IMR-90 (cell line): Measurements from ENCODE around the gene NOS2. TPM values are rescaled to one million over a fixed set of nuclear protein-coding genes. Genes with fewer than 3 reads are reported as not detected.

ENCODE experiments used
- ATAC-seq: fragments of 200-7000 bp; cut with Tn5 transposase; 2 replicates; pipeline ENCODE4 v1.9.1; 2020; ENCODE audit warnings: low read depth, mild to moderate bottlenecking, moderate library complexity
- BruUV-seq: library from RNA; stranded (reverse); fragments of 400-500 nt; replicated peaks from 2 replicates; lab custom pipeline; 2021; lab: Mats Ljungman, UMichigan
- CTCF ChIA-PET: fragments of 300-600 bp; formaldehyde crosslinking; extraction: SDS; loops from one replicate; lab custom pipeline; 2021; ENCODE audit warnings: antibody characterized with exemption; lab: Yijun Ruan, JAX
- POLR2A ChIA-PET: fragments of 300-600 bp; sonication (Branson Sonifier 250); formaldehyde crosslinking; loops from one replicate; lab custom pipeline; 2022; ENCODE audit warnings: antibody characterized with exemption; ENCODE audit not compliant: unreplicated experiment; lab: Charles Lee
- DNase-seq: peaks from one replicate; pipeline ENCODE4 v3.0.0; 2013
- H2AFZ ChIP-seq: replicated peaks from 2 replicates; pipeline ENCODE3; 2013; ENCODE audit warnings: low read length, mild to moderate bottlenecking; ENCODE audit not compliant: poor library complexity
- H2AK5ac ChIP-seq: 2 replicates; pipeline ENCODE4 v1.6.1; 2013; ENCODE audit warnings: low read depth, low read length, inconsistent platforms
- H2AK9ac ChIP-seq: replicated peaks from 2 replicates; pipeline ENCODE3; 2013; ENCODE audit warnings: mild to moderate bottlenecking, low read depth, low read length, moderate library complexity; ENCODE audit not compliant: poor library complexity
- H2BK120ac ChIP-seq: 2 replicates; pipeline ENCODE4 v1.6.1; 2013; ENCODE audit warnings: low read depth, low read length, inconsistent platforms
- H2BK15ac ChIP-seq: 3 replicates; pipeline ENCODE4 v1.6.1; 2013; ENCODE audit warnings: low read depth, low read length, inconsistent platforms
- H2BK20ac ChIP-seq: 2 replicates; pipeline ENCODE4 v1.6.1; 2013; ENCODE audit warnings: low read depth, mild to moderate bottlenecking, inconsistent platforms, low read length, moderate library complexity
- H2BK5ac ChIP-seq: 2 replicates; pipeline ENCODE4 v1.6.1; 2013; ENCODE audit warnings: mild to moderate bottlenecking, low read depth, low read length, inconsistent platforms; ENCODE audit not compliant: poor library complexity, severe bottlenecking
- H3K14ac ChIP-seq: replicated peaks from 2 replicates; pipeline ENCODE4 v1.6.1; 2013; ENCODE audit warnings: low read depth, low read length, inconsistent platforms
- H3K18ac ChIP-seq: 2 replicates; pipeline ENCODE4 v1.6.1; 2013; ENCODE audit warnings: low read depth, low read length, control low read depth
- H3K23ac ChIP-seq: 2 replicates; pipeline ENCODE4 v1.6.1; 2013; ENCODE audit warnings: low read depth, low read length, inconsistent platforms
- H3K27ac ChIP-seq: 2 replicates; pipeline ENCODE4 v1.5.1; 2013; ENCODE audit warnings: mild to moderate bottlenecking, control low read depth, low read length; ENCODE audit not compliant: insufficient read depth
- H3K27me3 ChIP-seq: 2 replicates; pipeline ENCODE4 v1.6.1; 2013; ENCODE audit warnings: low read length; ENCODE audit not compliant: control insufficient read depth, insufficient read depth
- H3K36me3 ChIP-seq: 2 replicates; pipeline ENCODE4 v1.6.1; 2013; ENCODE audit warnings: low read length, mixed read lengths; ENCODE audit not compliant: control insufficient read depth, insufficient read depth
- H3K4ac ChIP-seq: 2 replicates; pipeline ENCODE4 v1.6.1; 2013; ENCODE audit warnings: low read depth, low read length, inconsistent platforms
- H3K4me1 ChIP-seq: 2 replicates; pipeline ENCODE4 v1.6.1; 2013; ENCODE audit warnings: low read length, mixed read lengths; ENCODE audit not compliant: control insufficient read depth, insufficient read depth
- H3K4me2 ChIP-seq: 2 replicates; pipeline ENCODE4 v1.6.1; 2013; ENCODE audit warnings: low read depth, mild to moderate bottlenecking, control low read depth, low read length, moderate library complexity
- H3K4me3 ChIP-seq: 2 replicates; pipeline ENCODE4 v1.5.1; 2013; ENCODE audit warnings: low read depth, mild to moderate bottlenecking, control low read depth, low read length, moderate library complexity; ENCODE audit not compliant: insufficient read depth
- H3K56ac ChIP-seq: 2 replicates; pipeline ENCODE4 v1.6.1; 2013; ENCODE audit warnings: low read length, inconsistent platforms; ENCODE audit not compliant: insufficient read depth; ENCODE audit errors: extremely low read depth
- H3K79me1 ChIP-seq, 2 experiments: 2 replicates each; pipeline ENCODE4 v1.6.1; 2013; ENCODE audit warnings: low read length in 2 of 2, inconsistent platforms in 1 of 2, low read depth in 1 of 2
- H3K9ac ChIP-seq: 2 replicates; pipeline ENCODE4 v1.6.1; 2013; ENCODE audit warnings: low read depth, low read length, control low read depth
- H3K9me1 ChIP-seq: 2 replicates; pipeline ENCODE4 v1.6.1; 2013; ENCODE audit warnings: low read length, inconsistent platforms; ENCODE audit not compliant: insufficient read depth
- H3K9me3 ChIP-seq: 2 replicates; pipeline ENCODE4 v1.6.1; 2013; ENCODE audit warnings: low read length; ENCODE audit not compliant: control insufficient read depth, insufficient read depth
- H4K20me1 ChIP-seq: 2 replicates; pipeline ENCODE4 v1.6.1; 2013; ENCODE audit warnings: low read length, inconsistent platforms; ENCODE audit not compliant: insufficient read depth
- H4K5ac ChIP-seq: 2 replicates; pipeline ENCODE4 v1.6.1; 2013; ENCODE audit warnings: mild to moderate bottlenecking, low read depth, low read length, control low read depth
- H4K8ac ChIP-seq, 2 experiments: 2 replicates each; pipeline ENCODE4 v1.6.1; 2013; ENCODE audit warnings: low read depth in 2 of 2, low read length in 2 of 2, control low read depth in 1 of 2, inconsistent platforms in 1 of 2
- H4K91ac ChIP-seq: 2 replicates; pipeline ENCODE4 v1.6.1; 2013; ENCODE audit warnings: low read depth, low read length, inconsistent platforms; ENCODE audit not compliant: insufficient read depth
- BHLHE40 ChIP-seq: fragments of 150-350 bp; IDR thresholded peaks from 2 replicates; pipeline ENCODE4 v1.6.1; 2016; ENCODE audit warnings: mild to moderate bottlenecking, low read depth, low read length
- CEBPB ChIP-seq: IDR thresholded peaks from 2 replicates; pipeline ENCODE4 v1.6.1; 2012; ENCODE audit warnings: low read depth, low read length, improper control_type of control experiment
- CHD1 ChIP-seq: IDR thresholded peaks from 2 replicates; pipeline ENCODE4 v1.6.1; 2012; ENCODE audit warnings: low read depth, low read length, improper control_type of control experiment
- FOS ChIP-seq: fragments of 150-350 bp; IDR thresholded peaks from 2 replicates; pipeline ENCODE4 v1.6.1; 2016; ENCODE audit warnings: low read depth, low read length
- MAFK ChIP-seq: IDR thresholded peaks from 2 replicates; pipeline ENCODE4 v1.6.1; 2012; ENCODE audit warnings: low read depth, low read length, improper control_type of control experiment
- MAZ ChIP-seq: IDR thresholded peaks from 2 replicates; pipeline ENCODE4 v1.6.1; 2012; ENCODE audit warnings: low read depth, mild to moderate bottlenecking, low read length, improper control_type of control experiment, moderate library complexity, borderline replicate concordance
- MXI1 ChIP-seq: IDR thresholded peaks from 2 replicates; pipeline ENCODE4 v1.6.1; 2012; ENCODE audit warnings: low read depth, mild to moderate bottlenecking, low read length, moderate library complexity, borderline replicate concordance
- NFE2L2 ChIP-seq: fragments of 150-350 bp; IDR thresholded peaks from 2 replicates; pipeline ENCODE4 v1.6.1; 2016; ENCODE audit warnings: low read depth, mild to moderate bottlenecking, low read length
- POLR2A ChIP-seq: IDR thresholded peaks from 2 replicates; pipeline ENCODE4 v1.6.1; 2012; ENCODE audit warnings: mild to moderate bottlenecking, low read depth, low read length
- RAD21 ChIP-seq: IDR thresholded peaks from 2 replicates; pipeline ENCODE4 v1.6.1; 2012; ENCODE audit warnings: low read length, improper control_type of control experiment
- RCOR1 ChIP-seq: IDR thresholded peaks from 2 replicates; pipeline ENCODE4 v1.6.1; 2012; ENCODE audit warnings: mild to moderate bottlenecking, low read length, improper control_type of control experiment; ENCODE audit not compliant: insufficient replicate concordance
- RFX5 ChIP-seq: IDR thresholded peaks from 2 replicates; pipeline ENCODE4 v1.8.0; 2012; ENCODE audit warnings: low read depth, mild to moderate bottlenecking, low read length, moderate library complexity
- SMC3 ChIP-seq: fragments of 150-350 bp; IDR thresholded peaks from 2 replicates; pipeline ENCODE4 v1.6.1; 2016; ENCODE audit warnings: low read depth, mild to moderate bottlenecking, antibody characterized with exemption, low read length, moderate library complexity
- WGBS, 2 experiments: methylation state at CpG; one replicate each; pipeline versions ENCODE4 v1.1.5 to v1.1.7; 2013; ENCODE audit warnings: missing lambda C conversion rate in 2 of 2; ENCODE audit not compliant: insufficient read length in 1 of 2; ENCODE audit errors: extremely low coverage in 2 of 2; 5-methylcytosine and 5-hydroxymethylcytosine counted together
- dilution Hi-C: fragments of 300-500 bp; cut with HindIII; formaldehyde crosslinking; loops from one replicate; pipeline ENCODE4 v1.14.3; 2018; ENCODE audit warnings: low sequenced_read_pairs; ENCODE audit not compliant: unreplicated experiment
- in situ Hi-C: fragments of 300-500 bp; cut with MboI; formaldehyde crosslinking; loops from 3 replicates; pipeline ENCODE4 v1.14.3; 2019; ENCODE audit warnings: low sequenced_read_pairs, inconsistent platforms, mixed read lengths
- intact Hi-C: fragments of 100-400 bp; cut with micrococcal nuclease; formaldehyde crosslinking; loops from 2 replicates; pipeline ENCODE4 v1.10.0; 2022
- polyA plus RNA-seq, 3 experiments: library from polyadenylated mRNA; depleted of rRNA; stranded (reverse); fragments of >200 nt; gene quantifications; 2 replicates each; pipeline ENCODE4 v1.2.3, GENCODE V29; 2012; ENCODE audit warnings: low replicate concordance in 1 of 3
- total RNA-seq: library from RNA; depleted of rRNA; stranded (reverse); fragments of >200 nt; gene quantifications from 2 replicates; pipeline ENCODE4 v1.2.3, GENCODE V29; 2012
- TF ChIP-seq, protein P1 (sequence below): conservative IDR thresholded peaks from 2 replicates; pipeline ENCODE4 v1.5.1; 2012; ENCODE audit warnings: mild to moderate bottlenecking, low read depth, low read length, improper control_type of control experiment
- TF ChIP-seq, protein P2 (sequence below): fragments of 150-350 bp; IDR thresholded peaks from 2 replicates; pipeline ENCODE4 v1.6.1; 2016; ENCODE audit warnings: low read depth, mild to moderate bottlenecking, low read length, moderate library complexity, borderline replicate concordance
- TF ChIP-seq, protein P3 (sequence below): fragments of 150-350 bp; IDR thresholded peaks from 2 replicates; pipeline ENCODE4 v1.6.1; 2017; ENCODE audit warnings: mild to moderate bottlenecking, antibody characterized with exemption, low read length, low read depth

NOS2 gene
- total and polyA plus RNA-seq, 2 of the 4 experiments (the other 2 are of a cell fraction), result under 0.01 TPM; not detected in 1

DNA sequence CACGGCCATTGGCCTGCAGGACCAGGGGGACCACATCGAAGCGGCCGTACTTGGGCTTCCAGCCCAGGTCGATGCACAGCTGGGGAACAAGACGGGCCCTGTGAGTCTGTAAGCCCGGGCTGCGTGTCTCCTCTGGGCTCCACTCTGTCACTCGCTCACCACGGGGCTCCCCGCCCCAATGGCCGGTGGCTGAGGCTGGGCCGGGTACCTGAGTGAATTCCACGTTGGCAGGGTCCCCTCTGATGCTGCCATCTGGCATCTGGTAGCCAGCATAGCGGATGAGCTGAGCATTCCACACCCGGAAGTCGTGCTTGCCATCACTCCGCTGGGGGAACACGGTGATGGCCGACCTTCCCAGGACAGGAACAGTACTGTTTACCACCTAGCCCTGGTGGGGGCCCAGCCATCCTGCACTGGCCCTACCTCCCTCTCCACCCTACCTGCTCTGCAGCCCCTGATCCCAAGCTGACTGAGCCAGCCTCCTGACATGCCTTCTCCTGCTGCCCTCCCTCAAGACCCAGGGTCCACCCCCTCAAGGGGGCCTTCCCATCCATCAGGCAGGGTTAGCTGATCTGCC, 19.4 kb downstream of the NOS2 start:
- H2AK5ac ChIP-seq, result no peak overlapping the region
- in situ Hi-C loops (no loop called here), intact Hi-C loops (no loop called here), dilution Hi-C loops (no loop called here)
- H3K36me3 ChIP-seq, result no peaks in the 10 kb centered on the region
- POLR2A ChIA-PET, result no interaction called here
- H4K5ac ChIP-seq, result no peak overlapping the region
- no peak overlapping the region for H2BK20ac ChIP-seq
- ATAC-seq (no peak), DNase-seq (no peak)
- H3K4me2 ChIP-seq, result no peak overlapping the region
- H4K8ac ChIP-seq, result no peak overlapping the region
- WGBS, 2 experiments, result 72% methylated on average over 17 of the region's 20 CpGs; no CpG with 5 or more reads in 1 of the 2 experiments
- no peak overlapping the region for H2BK15ac ChIP-seq
- no peak overlapping the region for H2BK120ac ChIP-seq
- H3K4me3 ChIP-seq, result no peak overlapping the region
- no peak overlapping the region for H3K18ac ChIP-seq
- H2AFZ ChIP-seq, result no peak overlapping the region
- no peak overlapping the region for H2AK9ac ChIP-seq
- H3K4me1 ChIP-seq, result no peaks in the 10 kb centered on the region
- H3K23ac ChIP-seq, result no peak overlapping the region
- H2BK5ac ChIP-seq, result no peak overlapping the region
- H3K56ac ChIP-seq, result no peak overlapping the region
- H4K91ac ChIP-seq, result no peak overlapping the region
- H3K9me3 ChIP-seq, result no peaks in the 10 kb centered on the region
- H3K9me1 ChIP-seq, result no peaks in the 10 kb centered on the region
- no peak overlapping the region for H3K4ac ChIP-seq
- CTCF ChIA-PET, result interaction anchor here (1.2 kb wide), 1 partner anchor 99 kb away, joined by 3 read pairs; no protein-coding TSS in a partner anchor
- no peaks in the 10 kb centered on the region for H4K20me1 ChIP-seq
- TF ChIP-seq RAD21 (no peak), CEBPB (no peak), POLR2A (no peak), MAZ (no peak), NFE2L2 (no peak), MAFK (no peak), CHD1 (no peak), SMC3 (no peak), RCOR1 (no peak), BHLHE40 (no peak), MXI1 (no peak), RFX5 (no peak), FOS (no peak)
- TF ChIP-seq, protein P1, sequence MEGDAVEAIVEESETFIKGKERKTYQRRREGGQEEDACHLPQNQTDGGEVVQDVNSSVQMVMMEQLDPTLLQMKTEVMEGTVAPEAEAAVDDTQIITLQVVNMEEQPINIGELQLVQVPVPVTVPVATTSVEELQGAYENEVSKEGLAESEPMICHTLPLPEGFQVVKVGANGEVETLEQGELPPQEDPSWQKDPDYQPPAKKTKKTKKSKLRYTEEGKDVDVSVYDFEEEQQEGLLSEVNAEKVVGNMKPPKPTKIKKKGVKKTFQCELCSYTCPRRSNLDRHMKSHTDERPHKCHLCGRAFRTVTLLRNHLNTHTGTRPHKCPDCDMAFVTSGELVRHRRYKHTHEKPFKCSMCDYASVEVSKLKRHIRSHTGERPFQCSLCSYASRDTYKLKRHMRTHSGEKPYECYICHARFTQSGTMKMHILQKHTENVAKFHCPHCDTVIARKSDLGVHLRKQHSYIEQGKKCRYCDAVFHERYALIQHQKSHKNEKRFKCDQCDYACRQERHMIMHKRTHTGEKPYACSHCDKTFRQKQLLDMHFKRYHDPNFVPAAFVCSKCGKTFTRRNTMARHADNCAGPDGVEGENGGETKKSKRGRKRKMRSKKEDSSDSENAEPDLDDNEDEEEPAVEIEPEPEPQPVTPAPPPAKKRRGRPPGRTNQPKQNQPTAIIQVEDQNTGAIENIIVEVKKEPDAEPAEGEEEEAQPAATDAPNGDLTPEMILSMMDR, result no peak
- TF ChIP-seq, protein P2, sequence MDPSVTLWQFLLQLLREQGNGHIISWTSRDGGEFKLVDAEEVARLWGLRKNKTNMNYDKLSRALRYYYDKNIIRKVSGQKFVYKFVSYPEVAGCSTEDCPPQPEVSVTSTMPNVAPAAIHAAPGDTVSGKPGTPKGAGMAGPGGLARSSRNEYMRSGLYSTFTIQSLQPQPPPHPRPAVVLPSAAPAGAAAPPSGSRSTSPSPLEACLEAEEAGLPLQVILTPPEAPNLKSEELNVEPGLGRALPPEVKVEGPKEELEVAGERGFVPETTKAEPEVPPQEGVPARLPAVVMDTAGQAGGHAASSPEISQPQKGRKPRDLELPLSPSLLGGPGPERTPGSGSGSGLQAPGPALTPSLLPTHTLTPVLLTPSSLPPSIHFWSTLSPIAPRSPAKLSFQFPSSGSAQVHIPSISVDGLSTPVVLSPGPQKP, result no peak
- TF ChIP-seq, protein P3, sequence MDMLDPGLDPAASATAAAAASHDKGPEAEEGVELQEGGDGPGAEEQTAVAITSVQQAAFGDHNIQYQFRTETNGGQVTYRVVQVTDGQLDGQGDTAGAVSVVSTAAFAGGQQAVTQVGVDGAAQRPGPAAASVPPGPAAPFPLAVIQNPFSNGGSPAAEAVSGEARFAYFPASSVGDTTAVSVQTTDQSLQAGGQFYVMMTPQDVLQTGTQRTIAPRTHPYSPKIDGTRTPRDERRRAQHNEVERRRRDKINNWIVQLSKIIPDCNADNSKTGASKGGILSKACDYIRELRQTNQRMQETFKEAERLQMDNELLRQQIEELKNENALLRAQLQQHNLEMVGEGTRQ, result no peak
- no peak overlapping the region for H3K9ac ChIP-seq
- BruUV-seq, result no TSS peak
- no peak overlapping the region for H3K27ac ChIP-seq
- H3K27me3 ChIP-seq, result peaks cover 7% of the 10 kb centered on the region
- H3K79me1 ChIP-seq, result no peaks in the 10 kb centered on the region
- no peak overlapping the region for H3K14ac ChIP-seq
